Measurements from ENCODE around the gene HIP1R. TPM values are rescaled to one million over a fixed set of nuclear protein-coding genes. Genes with fewer than 3 reads are reported as not detected.

The HIP1R gene
- total RNA-seq, 4 donors from 2014 or later, result 162 to 289 (median 200) TPM

DNA sequence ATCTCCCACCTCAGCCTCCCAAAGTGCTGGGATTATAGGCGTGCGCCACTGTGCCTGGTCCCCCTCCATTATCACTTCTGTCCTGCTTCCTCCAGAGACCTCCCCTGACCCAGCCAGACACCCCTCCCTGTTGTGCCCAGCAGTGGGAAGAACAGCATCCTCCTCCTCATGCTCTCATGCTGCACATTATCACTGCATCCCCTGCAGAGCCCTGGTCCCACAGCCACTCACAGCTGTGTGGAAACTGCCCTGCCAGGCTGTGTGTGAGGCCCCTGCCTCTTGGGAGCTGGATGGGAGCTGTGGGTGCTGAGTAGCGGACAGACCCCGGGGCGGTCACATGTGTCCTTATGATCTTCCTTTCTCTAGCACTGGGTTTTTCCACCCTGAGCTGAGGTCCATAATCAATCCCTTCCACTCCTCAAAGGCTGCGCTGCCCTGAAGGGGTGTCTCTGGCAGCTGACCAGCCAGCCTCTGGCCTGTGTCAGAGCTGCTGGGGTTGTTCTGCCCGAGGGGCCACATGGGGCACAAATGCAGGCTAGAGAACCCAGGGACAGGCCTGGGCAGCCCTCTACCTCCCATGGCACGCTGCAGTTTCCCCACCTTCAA lies 9.2 kb downstream of the HIP1R start:
- Histone ChIP-seq H3K9me3 (no peaks in the 10 kb centered on the region), H3K27ac (no peak overlapping the region), H3K36me3 (peaks cover 9% of the 10 kb centered on the region), H3K4me3 (no peak overlapping the region), H3K27me3 (no peaks in the 10 kb centered on the region), H3K4me1 (peaks cover 45% of the 10 kb centered on the region)
- TF ChIP-seq CTCF (IDR thresholded peaks at IDR 0.05), result no peak
- TF ChIP-seq POLR2A (IDR thresholded peaks at IDR 0.05), result no peak
- no peak for TF ChIP-seq POLR2AphosphoS5 (IDR thresholded peaks at IDR 0.05)
- no peak for TF ChIP-seq EP300 (IDR thresholded peaks at IDR 0.05)
- no peak for DNase-seq (ENCODE audit: low spot score in 2 of 2)
- 67% methylated on average over 8 of the region's 8 CpGs for WGBS

DNA sequence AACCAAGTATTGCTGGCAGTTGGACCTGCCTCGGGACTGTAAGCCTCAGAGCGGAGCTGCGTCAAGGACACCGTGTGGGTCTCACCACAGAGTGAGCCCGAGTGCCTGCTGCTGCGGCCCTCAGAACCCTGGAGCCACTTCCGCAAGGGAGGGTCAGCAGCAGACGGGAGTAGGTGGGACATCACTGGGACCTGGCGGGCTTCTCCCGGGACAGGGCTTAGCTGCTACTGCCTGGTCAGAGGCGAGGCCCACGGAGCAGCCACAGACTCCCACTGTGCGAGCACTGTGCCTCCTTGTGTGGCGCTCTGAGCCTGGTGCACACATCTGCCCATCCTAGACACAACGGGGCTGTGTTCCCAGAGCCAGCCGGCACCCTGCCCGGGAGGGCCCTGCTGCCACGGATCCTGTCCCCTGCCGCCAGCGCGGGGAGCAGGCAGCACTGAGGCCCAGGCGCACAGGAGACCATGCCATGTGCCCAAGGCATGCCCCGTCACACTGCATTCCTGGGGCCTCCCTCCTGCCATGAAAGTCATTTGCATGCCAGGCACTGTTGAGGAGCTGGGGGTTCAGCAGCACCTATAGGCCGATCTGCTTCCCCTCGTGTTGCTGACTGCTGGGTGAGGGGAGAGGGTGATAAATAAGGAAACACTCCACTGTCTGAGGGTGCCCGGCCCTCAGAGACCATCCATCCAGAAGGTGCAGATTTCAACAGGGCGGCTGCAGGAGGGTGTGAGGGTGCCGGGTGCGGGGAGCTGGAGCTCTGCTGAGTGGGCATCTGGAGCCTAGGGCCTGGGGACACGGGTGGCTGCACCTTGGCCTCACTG lies 10.0 kb downstream of the HIP1R start:
- 38% methylated on average over 10 of the region's 30 CpGs for WGBS

DNA sequence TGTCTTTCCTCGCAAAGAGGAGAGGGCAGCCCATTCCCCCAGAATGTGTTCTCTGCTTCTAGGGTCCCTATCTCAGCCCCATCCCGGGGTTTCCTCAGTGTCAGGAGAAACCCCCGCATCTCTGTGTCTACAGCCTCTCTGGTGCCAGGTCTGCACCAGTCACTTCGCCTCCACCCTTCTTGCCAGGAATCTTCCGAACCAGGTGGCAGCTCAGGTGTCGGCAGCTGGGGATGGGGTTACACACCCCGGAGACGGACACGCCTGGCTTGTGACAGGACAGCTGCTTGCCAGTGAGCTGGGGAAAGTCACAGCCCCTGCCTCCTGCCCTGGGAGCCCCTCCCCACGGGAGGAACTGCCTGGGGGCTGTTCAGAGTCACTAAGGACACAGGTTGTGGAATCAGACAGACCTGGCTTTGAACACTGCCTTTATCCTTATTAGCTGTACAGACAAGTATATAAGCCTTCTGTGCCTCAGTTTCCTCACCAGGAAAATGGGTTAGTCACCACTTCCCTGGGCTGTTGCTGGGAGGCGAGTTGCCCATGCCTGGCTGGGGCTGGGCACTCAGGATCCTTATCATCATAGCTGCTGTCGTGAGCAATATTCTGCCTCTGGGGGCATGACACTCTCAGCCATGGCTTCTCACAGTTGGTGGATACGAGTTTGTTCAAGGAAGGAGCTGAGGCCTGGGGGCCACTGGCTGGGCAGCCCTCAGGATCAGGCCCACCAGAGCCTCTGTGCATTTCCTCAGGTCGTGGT lies 10.8 kb downstream of the HIP1R start:
- no peak for TF ChIP-seq CTCF (IDR thresholded peaks at IDR 0.05)
- TF ChIP-seq POLR2AphosphoS5 (IDR thresholded peaks at IDR 0.05), result no peak
- no peak for TF ChIP-seq EP300 (IDR thresholded peaks at IDR 0.05)
- no peak for TF ChIP-seq POLR2A (IDR thresholded peaks at IDR 0.05)
- H3K27ac ChIP-seq, result peak overlapping the region; percentile 8
- H3K36me3 ChIP-seq, result peaks cover 9% of the 10 kb centered on the region
- H3K9me3 ChIP-seq, result no peaks in the 10 kb centered on the region
- H3K27me3 ChIP-seq, result no peaks in the 10 kb centered on the region
- DNase-seq (ENCODE audit: low spot score in 2 of 2), result no peak
- WGBS, result 38% methylated on average over 10 of the region's 14 CpGs
- H3K4me1 ChIP-seq, result peaks cover 34% of the 10 kb centered on the region
- no peak overlapping the region for H3K4me3 ChIP-seq

More for the DNA sequence above, 10.0 kb downstream of the HIP1R start:
- Histone ChIP-seq H3K4me1 (peaks cover 39% of the 10 kb centered on the region), H3K27ac (peak overlapping the region; percentile 8), H3K4me3 (no peak overlapping the region), H3K9me3 (no peaks in the 10 kb centered on the region), H3K27me3 (no peaks in the 10 kb centered on the region), H3K36me3 (peaks cover 9% of the 10 kb centered on the region)
- peak; percentile 59 to 77 for DNase-seq (ENCODE audit: low spot score in 2 of 2)
- TF ChIP-seq EP300 (IDR thresholded peaks at IDR 0.05) (no peak), POLR2AphosphoS5 (IDR thresholded peaks at IDR 0.05) (no peak), CTCF (IDR thresholded peaks at IDR 0.05) (no peak), POLR2A (IDR thresholded peaks at IDR 0.05) (no peak)

GRCh38 chr12:122846622-122847515 lies 11.6 kb downstream of the HIP1R start:
- Histone ChIP-seq H3K27me3 (no peaks in the 10 kb centered on the region), H3K36me3 (peaks cover 9% of the 10 kb centered on the region), H3K4me1 (peaks cover 35% of the 10 kb centered on the region), H3K9me3 (no peaks in the 10 kb centered on the region), H3K4me3 (no peak overlapping the region), H3K27ac (no peak overlapping the region)
- TF ChIP-seq POLR2A (IDR thresholded peaks at IDR 0.05), result no peak
- TF ChIP-seq EP300 (IDR thresholded peaks at IDR 0.05), result no peak
- 95% methylated on average over 10 of the region's 27 CpGs for WGBS
- peak in 1 of 2 donors; percentile 69 for DNase-seq (ENCODE audit: low spot score in 2 of 2)

GRCh38 chr12:122847516-122847836 lies 12.2 kb downstream of the HIP1R start:
- peaks cover 35% of the 10 kb centered on the region for H3K4me1 ChIP-seq
- DNase-seq (ENCODE audit: low spot score in 2 of 2), result peak in 1 of 2 donors; percentile 67
- no peaks in the 10 kb centered on the region for H3K27me3 ChIP-seq
- H3K9me3 ChIP-seq, result no peaks in the 10 kb centered on the region
- no peak for TF ChIP-seq POLR2A (IDR thresholded peaks at IDR 0.05)
- no peak for TF ChIP-seq CTCF (IDR thresholded peaks at IDR 0.05)
- no peak for TF ChIP-seq POLR2AphosphoS5 (IDR thresholded peaks at IDR 0.05)
- TF ChIP-seq EP300 (IDR thresholded peaks at IDR 0.05), result no peak
- H3K4me3 ChIP-seq, result no peak overlapping the region
- peaks cover 9% of the 10 kb centered on the region for H3K36me3 ChIP-seq
- 83% methylated on average over 4 of the region's 5 CpGs for WGBS
- no peak overlapping the region for H3K27ac ChIP-seq

All from suprapubic skin (tissue), 4 donors.